ENCODE data around the gene SVEP1.

DNA sequence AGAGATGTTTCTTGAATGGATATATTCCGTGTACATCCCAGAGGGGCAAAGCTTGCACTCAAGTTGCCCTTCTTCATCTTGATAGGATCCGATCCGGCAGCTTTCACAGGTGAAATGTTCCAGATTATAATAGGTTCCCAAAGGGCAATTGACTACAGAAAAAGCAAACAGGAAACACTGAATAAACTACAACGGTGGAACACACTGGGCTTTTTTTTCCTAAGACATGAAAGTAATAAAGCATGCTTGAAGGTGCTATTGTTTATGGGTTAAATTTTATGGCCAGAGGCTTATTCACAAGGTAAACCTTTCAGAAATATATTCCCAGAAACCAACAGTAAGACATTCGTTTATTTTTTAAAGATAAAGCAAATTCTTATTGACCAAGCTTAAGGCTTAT is 110.6 kb downstream of the SVEP1 start:
- TF ChIP-seq ELF4 (IDR thresholded peaks at IDR 0.05) (no peak), SP1 (IDR thresholded peaks at IDR 0.05) (no peak), FOXM1 (IDR thresholded peaks at IDR 0.05; ENCODE audit: borderline replicate concordance) (no peak), CTBP1 (IDR thresholded peaks at IDR 0.05; ENCODE audit: borderline replicate concordance) (no peak), SUZ12 (IDR thresholded peaks at IDR 0.05) (no peak)

Measured in HEK293T (cell line).